Heart left ventricle (tissue), 16 donors: ENCODE results near the gene FAM124A. TPM values are rescaled to one million over a fixed set of nuclear protein-coding genes. Genes with fewer than 3 reads are reported as not detected.

Experiments
- ATAC-seq, 4 donors: fragments of 200-7000 bp; cut with Tn5 transposase; one replicate each; pipeline ENCODE4 v1.9.1; 2020 to 2022; ENCODE audit warnings: moderate library complexity in 4 of 4, mild to moderate bottlenecking in 3 of 4, moderate number of reproducible peaks in 1 of 4
- DNase-seq, 5 donors: peaks; one replicate each; pipeline ENCODE4 v3.0.0-alpha.2; 2020
- H3K27ac ChIP-seq, 12 donors: fragments of 200-600 bp; sonication (generic) in 4 of 12; one replicate each; pipeline versions ENCODE4 v1.5.0 to v1.8.0; 2016 to 2022; ENCODE audit warnings: mild to moderate bottlenecking in 2 of 12
- H3K27me3 ChIP-seq, 9 donors: fragments of 200-600 bp; sonication (generic) in 2 of 9; one replicate each; pipeline versions ENCODE4 v1.5.1 to v1.8.0; 2016 to 2022; ENCODE audit warnings: mild to moderate bottlenecking in 3 of 9
- H3K36me3 ChIP-seq, 9 donors: fragments of 200-600 bp; sonication (generic) in 2 of 9; one replicate each; pipeline versions ENCODE4 v1.5.0 to v1.8.0; 2018 to 2022; ENCODE audit warnings: mild to moderate bottlenecking in 2 of 9
- H3K4me1 ChIP-seq, 12 donors: fragments of 200-600 bp; sonication (generic) in 4 of 12; one replicate each; pipeline versions ENCODE4 v1.5.0 to v1.8.0; 2016 to 2022; ENCODE audit warnings: mild to moderate bottlenecking in 3 of 12
- H3K4me3 ChIP-seq, 12 donors: fragments of 200-600 bp; sonication (generic) in 4 of 12; one replicate each; pipeline versions ENCODE4 v1.5.0 to v1.8.0; 2017 to 2022; ENCODE audit warnings: mild to moderate bottlenecking in 9 of 12, moderate library complexity in 4 of 12
- H3K9me3 ChIP-seq, 12 donors: fragments of 200-600 bp; sonication (generic) in 4 of 12; one replicate each; pipeline versions ENCODE4 v1.5.0 to v1.8.0; 2016 to 2022; ENCODE audit warnings: mild to moderate bottlenecking in 1 of 12
- POLR2A ChIP-seq, 2 donors: fragments of 450-650 bp; IDR thresholded peaks; one replicate each; pipeline ENCODE4 v1.6.1; 2017; ENCODE audit warnings: antibody characterized with exemption in 2 of 2, mild to moderate bottlenecking in 2 of 2, moderate library complexity in 2 of 2
- WGBS, 4 donors: extraction: QIAGEN DNeasy Blood & Tissue Kit in 2 of 4; methylation state at CpG; one replicate each; pipeline versions ENCODE4 v1.1.5 to v1.1.7; 2013 to 2018; 5-methylcytosine and 5-hydroxymethylcytosine counted together
- intact Hi-C, 10 donors: fragments of 100-400 bp; cut with DNase I; formaldehyde crosslinking; loops; one replicate each; pipeline versions ENCODE4 v1.11.1 to v1.14.2; 2022
- polyA plus RNA-seq, 2 donors: library from polyadenylated mRNA; stranded (reverse); fragments of 200-250 nt; gene quantifications; one replicate each; pipeline ENCODE4 v1.2.3, GENCODE V29; 2013
- total RNA-seq, 9 donors: library from RNA; depleted of rRNA in 2 of 9; stranded (reverse); fragments of >200 nt in 2 of 9; fragmentation: NEBNext Ultra II Directional in 3 of 9; extraction: Animal tissue kit (Norgen Biotek cat#: 25700) in 3 of 9; gene quantifications; one replicate each; pipeline versions ENCODE4 v1.1.0 to v1.2.4, GENCODE V29; 2016 to 2023
- TF ChIP-seq, protein P1 (sequence below), 12 donors: fragments of 200-600 bp; sonication (generic) in 4 of 12; IDR thresholded peaks; one replicate each; pipeline versions ENCODE4 v1.5.0 to v1.8.0; 2018 to 2022; ENCODE audit warnings: antibody characterized with exemption in 12 of 12, mild to moderate bottlenecking in 5 of 12
- donor health status: ischemic (EF 13 %, LVEDD 7.1; RV severe dilation, severe dysfunction).
- donor health status: healthy with polysubstance abuse.
- donor health status: DM: no; HTN: yes; CAD: no.
- donor health status: DM: no; HTN: no; CAD: no.
- donor health status: ischemic (EF 25% LVEDD 6.9; RV normal size, moderate dysfunction).
- donor health status: ischemic (EF 25% LVEDD 5.7; RV mildly dilated, moderate dysfunction).
- donor health status: healthy.
- donor health status: DM: yes; HTN: yes; CAD: no.
- donor health status: ischemic (EF 35%, LVEDD 5.7; RV mildly dilated, moderate dysfunction).
- donor health status: nonischemic (EF 11% LVEDD 7.7; RV severe dilation, severe dysfunction).
- donor health status: DM: yes; HTN: yes; CAD: no.
- donor health status: PGD.
- donor health status: ischemic (EF 29% LVEDD 5.4; RV normal size, mild dysfunction).
- donor health status: nonischemic (EF 23%, LVEDD 6.1; RV moderate dilation, normal function).

FAM124A gene
- total and polyA plus RNA-seq, 11 donors, result 4.1 to 16.8 (median 6.9) TPM

GRCh38 chr13:51177188-51177587 is 45.0 kb upstream of the FAM124A start:
- intact Hi-C loops, result no loop called here
- no peak for ATAC-seq

DNA sequence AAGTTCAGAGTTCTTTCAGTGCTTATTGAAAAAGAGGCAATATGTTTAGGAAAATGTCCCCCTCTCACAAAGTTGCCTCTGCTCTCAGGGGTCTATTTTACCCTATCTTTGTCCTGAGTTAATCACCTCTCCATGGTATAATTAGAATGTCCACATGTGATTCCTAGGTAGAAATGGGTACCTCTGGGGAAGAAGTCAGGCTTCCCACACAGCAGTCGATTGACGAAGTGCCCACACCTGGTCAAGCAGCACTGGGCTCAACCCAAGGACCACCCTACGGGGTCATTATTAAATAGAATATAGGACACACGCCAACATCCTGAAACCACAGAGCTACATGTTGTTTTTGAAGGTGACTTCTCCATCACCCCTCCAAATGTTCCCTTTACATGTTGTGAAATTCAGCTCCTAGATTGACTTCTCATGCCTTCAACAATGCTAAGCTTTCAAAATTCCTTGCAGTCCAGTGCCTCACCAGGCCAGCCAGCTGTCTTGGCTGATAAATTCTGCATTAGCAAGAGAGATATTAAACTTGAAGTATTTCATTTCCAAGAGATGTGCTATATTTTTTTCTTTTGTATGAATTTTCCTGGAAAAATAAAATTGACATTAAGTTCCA is 43.6 kb upstream of the FAM124A start:
- intact Hi-C loops, result no loop called here
- TF ChIP-seq, protein P1, sequence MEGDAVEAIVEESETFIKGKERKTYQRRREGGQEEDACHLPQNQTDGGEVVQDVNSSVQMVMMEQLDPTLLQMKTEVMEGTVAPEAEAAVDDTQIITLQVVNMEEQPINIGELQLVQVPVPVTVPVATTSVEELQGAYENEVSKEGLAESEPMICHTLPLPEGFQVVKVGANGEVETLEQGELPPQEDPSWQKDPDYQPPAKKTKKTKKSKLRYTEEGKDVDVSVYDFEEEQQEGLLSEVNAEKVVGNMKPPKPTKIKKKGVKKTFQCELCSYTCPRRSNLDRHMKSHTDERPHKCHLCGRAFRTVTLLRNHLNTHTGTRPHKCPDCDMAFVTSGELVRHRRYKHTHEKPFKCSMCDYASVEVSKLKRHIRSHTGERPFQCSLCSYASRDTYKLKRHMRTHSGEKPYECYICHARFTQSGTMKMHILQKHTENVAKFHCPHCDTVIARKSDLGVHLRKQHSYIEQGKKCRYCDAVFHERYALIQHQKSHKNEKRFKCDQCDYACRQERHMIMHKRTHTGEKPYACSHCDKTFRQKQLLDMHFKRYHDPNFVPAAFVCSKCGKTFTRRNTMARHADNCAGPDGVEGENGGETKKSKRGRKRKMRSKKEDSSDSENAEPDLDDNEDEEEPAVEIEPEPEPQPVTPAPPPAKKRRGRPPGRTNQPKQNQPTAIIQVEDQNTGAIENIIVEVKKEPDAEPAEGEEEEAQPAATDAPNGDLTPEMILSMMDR (IDR thresholded peaks at IDR 0.05), result no peak
- no peak for TF ChIP-seq POLR2A (IDR thresholded peaks at IDR 0.05)
- H3K27me3 ChIP-seq, result peaks cover 0 to 19% (median 0%) of the 10 kb centered on the region in 9 donors
- no peak overlapping the region for H3K4me3 ChIP-seq
- no peaks in the 10 kb centered on the region for H3K4me1 ChIP-seq
- no peaks in the 10 kb centered on the region for H3K9me3 ChIP-seq
- DNase-seq, result no peak
- H3K27ac ChIP-seq, result no peak overlapping the region
- ATAC-seq, result no peak
- no peaks in the 10 kb centered on the region for H3K36me3 ChIP-seq
- 92 to 96% (median 93%) methylated on average over 4 of the region's 4 CpGs for WGBS, 4 donors

More at GRCh38 chr13:51177188-51177587, 45.0 kb upstream of the FAM124A start:
- Histone ChIP-seq H3K27me3 (peaks cover 0 to 16% (median 0%) of the 10 kb centered on the region in 9 donors), H3K9me3 (no peaks in the 10 kb centered on the region), H3K36me3 (no peaks in the 10 kb centered on the region), H3K4me1 (no peaks in the 10 kb centered on the region), H3K27ac (no peak overlapping the region), H3K4me3 (no peak overlapping the region)
- TF ChIP-seq, protein P1 (IDR thresholded peaks at IDR 0.05), result no peak
- no peak for TF ChIP-seq POLR2A (IDR thresholded peaks at IDR 0.05)
- WGBS, 4 donors, result 91 to 100% (median 95%) methylated on average over 1 of the region's 1 CpG
- no peak for DNase-seq

DNA sequence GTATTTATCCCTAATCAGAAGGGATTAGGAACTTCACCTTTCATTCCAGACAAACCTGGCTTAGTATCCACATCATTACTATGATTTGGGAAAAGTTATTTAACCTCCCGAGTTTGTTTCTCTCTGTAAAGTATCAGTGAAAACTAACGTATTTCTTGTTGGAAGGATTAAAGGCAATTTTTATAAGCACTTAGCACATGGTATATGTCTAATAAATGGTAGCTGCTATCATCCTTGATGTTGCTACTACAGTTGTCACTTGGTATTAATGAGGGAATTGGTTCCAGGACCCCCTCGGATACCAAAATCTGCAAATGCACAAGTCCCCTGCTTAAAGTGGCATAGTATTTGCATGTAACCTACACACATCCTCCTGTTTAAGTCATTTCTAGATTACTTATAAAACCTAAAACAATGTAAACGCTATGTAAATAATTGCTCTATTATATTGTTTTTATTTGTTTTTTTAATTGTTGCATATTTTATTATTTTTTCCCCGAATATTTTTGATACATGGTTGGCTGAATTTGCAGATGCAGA is 42.7 kb upstream of the FAM124A start:
- Histone ChIP-seq H3K27me3 (peaks cover 0 to 20% (median 0%) of the 10 kb centered on the region in 9 donors), H3K27ac (no peak overlapping the region), H3K4me1 (no peaks in the 10 kb centered on the region), H3K9me3 (no peaks in the 10 kb centered on the region), H3K36me3 (no peaks in the 10 kb centered on the region), H3K4me3 (no peak overlapping the region)
- intact Hi-C loops, result no loop called here
- TF ChIP-seq, protein P1 (IDR thresholded peaks at IDR 0.05), result no peak
- TF ChIP-seq POLR2A (IDR thresholded peaks at IDR 0.05), result no peak
- ATAC-seq (no peak), DNase-seq (no peak)
- WGBS, 4 donors, result 81 to 92% (median 89%) methylated on average over 5 of the region's 5 CpGs

- H3K27me3 ChIP-seq, result peaks cover 0 to 21% (median 0%) of the 10 kb centered on the region in 9 donors
- intact Hi-C loops, result no loop called here
- no peak overlapping the region for H3K27ac ChIP-seq
- H3K4me3 ChIP-seq, result no peak overlapping the region
- ATAC-seq (no peak), DNase-seq (no peak)
- no peaks in the 10 kb centered on the region for H3K4me1 ChIP-seq
- H3K9me3 ChIP-seq, result no peaks in the 10 kb centered on the region
- no peaks in the 10 kb centered on the region for H3K36me3 ChIP-seq
- WGBS, 4 donors, result 37 to 50% (median 43%) methylated on average over 2 of the region's 2 CpGs
- no peak for TF ChIP-seq POLR2A (IDR thresholded peaks at IDR 0.05)
- TF ChIP-seq, protein P1 (IDR thresholded peaks at IDR 0.05), result no peak
Observed at GRCh38 chr13:51180853-51181511, 41.2 kb upstream of the FAM124A start.
